Inflammatory macrophage treated with lipopolysaccharide for 4 hours (primary cell): ENCODE results near the gene RPA1.
A peak's percentile ranks its signal among the peaks of the same experiment; 100 is the strongest.
"Not testable (repeated sequence)": the region's sequence is repeated elsewhere in the genome, so short reads cannot be mapped to it uniquely, and the experiment has no call there.

ENCODE experiments used
- DNase-seq: peaks from one replicate; pipeline ENCODE4 v3.0.0-alpha.2; 2020

Gene RPA1

DNA sequence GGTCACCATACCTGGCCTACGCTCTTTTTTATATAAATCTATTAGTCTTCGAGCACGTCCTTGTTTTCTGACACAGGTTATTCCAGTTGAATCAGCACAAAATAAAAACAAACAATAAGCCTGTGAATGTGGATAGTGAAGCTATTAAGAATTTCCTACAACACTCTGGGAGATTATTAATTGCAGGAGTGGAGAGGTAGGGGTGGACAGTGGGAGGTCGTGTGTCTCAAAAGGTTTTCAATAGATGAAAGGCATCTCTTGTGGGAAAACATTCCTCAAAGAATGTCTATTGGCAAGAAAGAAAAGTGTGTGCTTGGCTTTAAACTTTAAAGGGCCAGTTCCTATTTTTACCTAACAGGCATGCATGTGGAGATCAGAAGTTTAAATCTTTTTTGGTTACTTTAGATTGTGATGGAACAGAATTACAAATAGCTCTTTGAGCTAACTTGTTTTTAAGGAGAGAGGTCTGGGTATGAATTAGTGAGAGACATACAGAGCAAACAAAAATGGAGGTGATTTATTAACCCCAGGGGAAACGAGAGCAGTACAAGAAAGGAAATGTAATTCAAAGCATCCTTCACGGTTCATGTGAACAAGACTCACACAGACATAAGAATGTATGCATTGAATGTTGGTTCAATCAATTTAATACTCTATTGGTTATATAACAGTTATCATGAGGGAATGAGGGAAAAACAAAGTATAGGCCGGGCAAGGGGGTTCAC lies 9.1 kb upstream of the RPA1 start:
- DNase-seq = no peak

DNA sequence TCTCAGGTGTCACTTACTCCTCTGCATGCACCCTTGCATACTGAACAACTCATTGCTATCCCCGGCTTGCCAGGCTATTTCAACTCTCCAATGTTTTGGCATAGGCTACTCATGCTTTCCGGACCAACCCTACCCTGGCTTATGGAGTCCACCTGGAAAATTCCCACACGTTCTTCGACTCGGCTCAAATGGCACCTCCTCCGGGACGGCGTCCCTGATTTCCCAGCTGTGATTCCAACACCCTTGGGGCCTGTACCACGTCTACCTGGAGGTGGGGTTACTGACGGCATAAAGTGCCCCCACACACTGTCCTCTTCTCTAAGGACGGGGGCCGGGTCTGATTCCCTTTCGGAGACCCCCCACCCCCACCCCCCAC lies 601 bp upstream of the RPA1 start:
- no peak for DNase-seq

DNA sequence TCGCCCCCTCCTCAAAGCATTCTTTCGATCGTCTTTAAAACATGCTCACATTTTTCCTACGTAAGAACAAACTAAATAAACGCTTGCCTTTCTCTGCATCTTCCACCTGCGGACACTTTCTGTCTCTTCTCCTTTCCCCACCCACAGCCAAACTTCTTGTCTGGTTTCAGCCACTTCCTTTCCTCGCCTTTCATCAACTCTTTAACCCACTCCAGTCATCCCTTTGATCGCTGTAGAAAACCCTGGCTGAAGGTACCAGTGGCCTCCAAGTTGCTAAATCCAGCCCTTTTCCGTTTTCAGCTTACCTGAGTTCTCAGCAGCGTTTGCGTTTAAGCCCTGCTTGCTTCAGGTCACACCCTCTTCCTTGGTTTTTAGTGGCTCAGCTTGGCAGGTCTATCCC lies 483 bp downstream of the RPA1 start:
- no peak for DNase-seq

DNA sequence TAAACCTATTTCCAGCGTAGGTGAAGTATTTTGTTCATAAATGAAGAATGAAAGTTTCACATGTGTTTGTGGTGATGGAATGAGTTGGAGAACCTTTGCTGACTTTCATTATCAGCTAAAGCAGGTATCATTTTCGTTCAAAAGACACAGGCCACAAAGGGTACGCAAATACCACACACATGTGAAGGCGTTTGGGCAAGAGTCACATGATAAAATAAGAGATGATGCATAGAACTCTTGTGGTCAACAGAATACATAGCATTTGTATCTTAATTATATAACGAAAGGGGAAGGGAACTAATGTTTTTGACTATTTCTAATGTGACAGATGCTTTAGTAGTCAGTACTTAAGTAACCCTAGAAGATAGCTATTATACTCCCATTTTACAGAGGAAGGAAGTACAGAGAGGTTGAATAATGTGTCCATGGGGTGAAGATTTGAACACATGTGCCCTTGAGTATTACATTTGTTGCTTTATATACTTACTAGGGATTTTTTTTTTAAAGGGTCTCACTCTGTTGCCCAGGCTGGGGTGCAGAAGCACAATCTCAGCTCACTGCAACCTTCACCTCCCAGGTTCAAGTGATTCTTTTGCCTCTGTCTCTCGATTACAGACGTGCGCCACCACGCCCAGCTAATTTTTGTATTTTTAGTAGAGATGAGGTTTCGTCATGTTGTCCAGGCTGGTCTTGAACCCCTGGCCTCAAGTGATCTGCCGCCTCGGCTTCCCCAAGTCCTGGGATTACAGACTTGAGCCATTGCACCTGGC lies 4.8 kb downstream of the RPA1 start:
- peak; percentile 74 for DNase-seq

DNA sequence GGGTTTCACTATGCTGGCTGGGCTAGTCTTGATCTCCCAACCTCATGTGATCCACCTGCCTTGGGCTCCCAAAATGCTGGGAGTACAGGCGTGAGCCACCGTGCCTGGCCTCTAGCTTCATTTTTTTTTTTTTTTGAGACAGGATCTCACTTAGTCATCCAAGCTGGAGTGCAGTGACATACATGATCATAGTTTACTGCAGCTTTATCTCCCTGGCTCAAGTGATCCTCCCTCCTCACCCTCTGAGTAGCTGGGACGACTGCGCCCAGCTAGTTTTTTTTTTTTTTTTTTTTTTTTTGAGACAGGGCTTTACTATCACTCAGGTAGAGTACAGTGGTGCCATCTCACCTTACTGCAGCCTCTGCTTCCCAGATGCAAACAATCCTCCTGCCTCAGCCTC lies 9.7 kb downstream of the RPA1 start:
- DNase-seq = no peak

DNA sequence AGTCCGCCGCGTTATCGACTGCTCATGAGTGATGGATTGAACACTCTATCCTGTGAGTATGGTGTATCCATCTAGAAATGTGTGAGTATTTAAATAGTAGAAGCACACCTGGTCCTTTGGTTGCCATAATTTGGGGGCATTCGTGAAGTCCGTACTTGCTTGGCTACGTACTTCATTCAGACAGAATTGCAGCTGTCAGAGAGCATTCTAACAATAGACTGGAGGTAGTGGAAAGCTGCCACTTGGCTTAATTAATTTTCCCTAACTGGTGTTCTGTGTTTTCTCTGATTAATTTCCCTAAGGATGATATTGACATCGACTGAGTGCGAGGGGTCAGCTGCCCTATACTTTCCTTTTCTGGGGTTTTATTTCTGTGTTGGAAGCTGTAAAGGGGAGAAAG lies 14.1 kb downstream of the RPA1 start:
- DNase-seq = no peak

DNA sequence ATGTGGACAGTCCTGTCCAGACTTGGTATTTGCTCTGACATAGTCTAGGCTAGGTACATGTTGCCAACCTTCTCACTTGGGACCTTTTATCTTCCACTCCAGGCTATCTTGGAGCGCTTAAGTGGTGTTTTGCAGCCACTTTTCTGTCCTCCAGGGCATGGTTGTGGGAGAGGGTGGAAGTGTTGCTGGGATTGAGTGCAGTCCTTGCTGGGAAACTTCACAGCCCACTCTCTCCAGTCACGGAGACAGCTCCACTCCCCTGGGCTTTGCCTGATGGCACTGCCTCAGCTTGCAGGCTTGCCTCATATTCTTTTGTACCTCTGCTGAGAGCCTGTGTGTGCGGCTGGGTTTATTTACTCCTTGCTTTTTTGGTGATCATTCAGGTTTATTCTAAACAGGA lies 17.4 kb downstream of the RPA1 start:
- no peak for DNase-seq

DNA sequence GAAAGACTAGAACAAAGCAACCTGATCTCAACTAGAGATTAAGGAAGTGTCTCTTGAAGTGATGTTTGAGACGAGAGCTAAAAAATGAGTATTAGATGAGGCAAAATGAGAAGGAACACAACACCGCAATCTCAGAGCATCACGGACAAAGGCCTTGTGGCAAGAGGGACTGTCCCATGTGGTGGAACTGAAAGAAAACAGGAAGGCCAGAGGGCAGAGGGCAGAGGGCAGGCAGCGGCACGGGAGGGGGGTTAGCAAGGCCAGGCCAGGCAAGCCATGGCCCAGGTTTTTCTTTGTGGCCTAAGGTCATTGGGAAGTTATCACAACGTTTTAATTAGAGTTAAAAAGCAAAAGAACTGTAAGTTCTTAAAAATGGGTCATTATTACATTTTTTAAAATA lies 22.5 kb downstream of the RPA1 start:
- peak; percentile 20 for DNase-seq

DNA sequence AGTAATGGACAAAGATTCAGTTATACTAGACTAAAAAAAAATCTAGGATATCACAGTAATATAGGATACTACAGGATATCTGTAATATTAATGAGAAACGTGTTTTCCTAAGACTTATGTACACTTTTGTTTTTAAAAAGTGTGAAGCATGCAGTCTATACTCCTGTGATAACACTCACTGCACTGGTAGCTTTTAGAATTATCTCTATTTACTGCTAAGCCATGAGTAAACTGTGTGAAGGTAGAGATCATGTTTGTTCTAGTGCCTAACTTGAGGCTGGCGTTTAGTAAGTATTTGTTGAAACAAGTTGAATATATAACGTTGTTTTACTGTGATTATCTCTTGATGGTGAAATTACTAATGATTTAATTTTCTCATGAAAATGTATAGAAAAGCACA lies 23.9 kb downstream of the RPA1 start:
- DNase-seq = no peak

DNA sequence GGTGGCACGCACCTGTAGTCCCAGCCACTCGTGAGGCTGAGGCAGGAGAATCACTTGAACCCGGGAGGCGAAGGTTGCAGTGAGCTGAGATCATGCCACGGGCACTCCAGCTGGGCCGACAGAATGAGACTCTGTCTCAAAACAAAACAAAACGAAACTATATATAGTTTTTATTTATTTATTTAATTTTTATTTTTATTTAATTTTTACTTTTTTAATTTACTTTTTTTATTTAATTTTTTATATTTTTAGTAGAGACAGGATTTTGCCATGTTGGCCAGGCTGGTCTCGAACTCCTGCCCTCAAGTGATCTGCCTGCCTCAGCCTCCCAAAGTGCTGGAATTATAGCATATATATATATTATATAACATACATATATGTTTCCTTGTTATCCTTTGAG lies 26.7 kb downstream of the RPA1 start:
- not testable (repeated sequence) for DNase-seq

DNA sequence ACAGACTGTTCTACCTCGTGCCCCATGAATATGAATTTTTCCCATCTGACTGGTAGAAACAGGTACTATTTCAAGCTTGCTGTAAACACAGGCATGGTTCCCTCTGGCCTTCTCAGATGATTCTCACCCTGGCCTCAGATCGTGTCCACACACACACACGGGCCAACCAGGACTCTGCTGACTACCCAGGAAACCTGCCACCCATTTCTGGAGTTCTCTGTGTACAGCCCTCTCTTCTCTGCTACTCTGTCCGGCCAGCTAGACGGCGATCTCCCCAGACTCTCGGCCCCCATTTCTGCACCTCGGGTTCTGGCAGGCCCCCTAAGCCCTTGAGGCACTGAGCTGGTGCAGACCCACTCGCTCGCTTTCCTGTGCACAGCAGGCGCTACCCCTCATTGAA lies 31.2 kb downstream of the RPA1 start:
- no peak for DNase-seq

DNA sequence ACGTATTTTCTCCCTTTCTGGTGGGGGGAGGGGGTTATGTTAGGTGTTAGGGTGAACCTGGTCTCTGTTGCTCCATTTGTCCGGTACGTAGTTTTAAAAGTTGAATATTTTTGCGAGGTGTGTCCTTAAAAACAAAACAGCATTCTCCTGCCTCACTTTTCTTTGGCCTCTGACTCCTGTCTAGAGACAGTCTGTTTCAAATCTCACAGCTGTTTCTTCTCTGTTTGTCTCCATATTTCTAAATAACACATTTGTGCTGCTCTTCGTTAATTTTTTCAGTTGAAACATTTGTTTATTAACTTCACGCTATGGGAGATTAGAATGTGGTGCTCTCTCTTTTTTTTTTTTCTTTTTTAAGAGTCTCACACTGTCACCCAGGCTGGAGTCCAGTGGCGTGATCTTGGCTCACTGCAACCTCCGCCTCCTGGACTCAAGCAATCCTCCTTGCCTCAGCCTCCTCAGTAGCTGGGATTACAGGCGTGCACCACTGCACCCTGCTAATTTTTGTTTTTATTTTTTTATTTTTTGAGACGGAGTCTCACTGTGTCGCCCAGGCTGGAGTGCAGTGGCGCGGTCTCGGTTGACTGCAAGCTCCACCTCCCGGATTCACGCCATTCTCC lies 31.7 kb downstream of the RPA1 start:
- no peak for DNase-seq

DNA sequence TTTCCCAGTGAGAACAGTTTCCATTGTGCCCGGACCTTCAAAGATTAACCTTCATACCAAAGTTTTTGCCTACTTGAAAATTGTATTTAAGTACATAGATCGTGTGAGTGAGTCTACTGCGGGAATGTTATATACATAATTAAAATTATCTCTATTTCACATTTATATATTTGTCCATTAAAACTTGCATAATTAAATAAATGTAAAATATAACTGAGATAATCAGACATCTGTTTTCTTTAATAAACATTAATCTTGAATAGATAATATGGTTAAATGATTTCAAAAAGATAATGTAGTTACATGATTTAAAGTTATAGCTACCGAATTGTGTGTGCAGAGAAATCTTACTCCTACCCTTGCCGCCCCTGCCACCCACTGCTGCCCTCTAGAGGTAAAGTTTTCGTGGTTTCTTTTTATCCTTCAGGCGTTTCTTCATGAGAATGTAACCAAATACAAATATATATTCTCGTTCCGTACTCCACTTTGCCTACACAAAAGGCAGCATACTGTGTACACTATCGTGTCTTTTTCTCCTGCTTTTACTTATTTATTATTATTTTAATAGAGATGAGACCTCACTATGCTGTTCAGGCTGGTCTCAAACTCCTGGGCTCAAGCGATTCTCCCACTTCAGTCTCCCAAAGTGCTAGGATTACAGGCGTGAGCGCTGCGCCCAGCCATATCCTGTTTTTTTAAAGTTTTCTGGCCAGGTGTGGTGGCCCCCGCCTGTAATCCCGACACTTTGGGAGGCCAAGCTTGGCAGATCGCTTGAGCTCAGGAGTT lies 35.6 kb downstream of the RPA1 start:
- DNase-seq = peak; percentile 58

DNA sequence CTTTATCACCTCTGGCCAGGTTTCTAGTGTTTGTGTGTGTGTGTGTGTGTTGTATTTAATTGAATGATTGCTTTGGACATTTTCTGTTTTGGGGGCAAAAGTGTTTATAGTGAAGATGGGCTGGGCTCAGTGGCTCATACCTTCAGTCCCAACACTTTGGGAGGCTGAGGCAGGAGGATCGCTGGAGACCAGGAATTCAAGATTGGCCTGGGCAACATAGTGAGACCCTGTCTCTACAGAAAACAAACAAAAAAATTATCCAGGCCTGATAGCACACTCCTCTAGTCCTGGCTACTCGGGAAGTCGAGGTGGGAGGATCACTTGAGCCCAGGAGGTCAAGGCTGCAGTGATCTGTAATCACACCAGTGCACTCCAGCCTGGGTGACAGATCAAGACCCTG lies 37.5 kb downstream of the RPA1 start:
- DNase-seq = no peak

DNA sequence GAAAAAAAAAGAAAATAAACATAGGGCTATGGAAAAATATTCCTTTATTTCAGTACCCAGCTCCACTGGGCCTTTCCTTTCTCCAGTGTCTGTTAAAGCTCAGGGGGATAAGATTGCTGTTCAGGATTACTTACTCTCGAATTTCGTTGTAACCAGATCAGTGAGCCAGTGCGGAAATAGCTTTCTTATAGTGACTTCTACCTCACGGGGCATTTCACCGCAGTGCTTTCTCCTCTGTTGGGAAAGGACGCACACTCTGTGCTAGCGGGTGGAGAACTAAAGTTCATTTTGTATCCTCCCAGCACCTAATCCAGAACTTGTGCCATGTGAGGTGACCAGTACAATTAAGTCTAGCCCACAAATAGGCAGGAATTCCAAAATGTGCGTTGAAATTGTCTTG lies 38.3 kb downstream of the RPA1 start:
- DNase-seq = no peak

DNA sequence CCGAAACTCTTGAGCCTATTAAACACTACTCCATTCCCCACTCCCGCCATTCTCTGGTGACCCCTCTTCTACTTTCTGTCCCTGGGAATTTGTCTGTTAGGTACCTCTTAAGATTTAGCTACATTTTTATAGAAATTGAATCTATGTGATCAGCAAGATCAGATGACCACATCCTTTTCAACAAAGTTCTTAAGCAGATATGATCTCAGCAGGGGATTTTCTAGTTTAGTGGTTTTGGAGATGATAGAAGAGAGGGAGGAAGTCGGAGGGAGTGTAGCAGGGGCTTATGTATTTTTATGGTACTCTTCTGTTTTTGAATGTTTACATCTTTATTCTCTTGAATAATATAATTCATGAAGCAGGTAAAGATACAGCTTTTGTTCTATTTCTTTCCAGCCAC lies 40.8 kb downstream of the RPA1 start:
- no peak for DNase-seq

DNA sequence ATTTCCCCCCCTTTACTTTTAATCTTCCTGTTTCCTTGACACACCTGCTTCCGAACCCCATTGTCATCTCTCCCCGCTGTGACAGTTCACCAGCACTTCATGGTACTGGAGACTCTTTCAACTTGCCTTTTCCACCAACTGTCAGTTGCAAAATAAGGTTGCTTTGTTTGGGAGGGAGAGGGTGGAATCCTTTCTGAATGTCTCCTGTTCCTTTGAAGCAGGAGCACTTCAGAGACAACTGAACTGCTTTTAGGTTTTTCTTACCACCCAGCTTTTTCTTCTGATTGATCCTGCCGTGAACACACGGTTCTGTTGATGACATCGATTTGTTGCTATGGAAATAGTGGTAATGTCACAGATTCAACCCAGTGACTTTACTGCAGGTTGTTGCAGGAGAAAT lies 42.0 kb downstream of the RPA1 start:
- DNase-seq = no peak

DNA sequence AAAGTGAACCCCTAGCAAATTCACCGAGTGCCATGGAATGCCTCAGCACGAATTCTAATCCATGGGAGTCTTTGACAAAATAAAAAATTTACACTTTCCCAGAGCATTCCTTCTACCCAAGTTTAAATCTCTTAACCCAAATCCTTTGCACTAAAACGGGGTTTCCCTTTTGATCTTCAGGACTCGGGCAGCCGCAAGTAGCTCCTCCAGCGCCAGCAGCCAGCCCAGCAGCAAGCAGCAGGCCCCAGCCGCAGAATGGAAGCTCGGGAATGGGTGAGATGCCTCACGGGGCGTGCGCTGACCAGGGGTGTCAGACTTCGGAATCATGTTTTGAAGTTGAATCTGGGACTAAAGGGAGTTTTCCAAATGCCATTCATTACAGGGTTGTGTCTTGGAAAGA lies 42.4 kb downstream of the RPA1 start:
- DNase-seq = no peak

DNA sequence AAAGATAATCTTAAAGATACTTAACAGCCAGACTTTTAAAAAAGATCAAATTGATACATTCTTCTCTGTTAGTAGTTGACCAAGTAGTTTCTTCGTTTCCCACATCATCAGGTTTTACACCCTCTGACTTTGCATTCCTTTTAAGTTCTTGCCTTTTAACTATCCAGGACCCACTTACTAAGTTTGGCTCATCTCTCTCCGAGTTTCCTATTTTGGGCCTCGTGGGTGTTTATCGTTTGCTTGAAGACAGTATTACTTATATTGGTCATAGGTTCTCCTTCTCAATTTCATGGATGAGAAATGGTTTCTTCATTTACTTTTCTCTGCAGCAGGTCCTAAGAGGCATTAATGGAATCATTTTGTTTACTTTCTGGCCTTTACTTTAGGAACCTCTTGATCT lies 43.2 kb downstream of the RPA1 start:
- no peak for DNase-seq

DNA sequence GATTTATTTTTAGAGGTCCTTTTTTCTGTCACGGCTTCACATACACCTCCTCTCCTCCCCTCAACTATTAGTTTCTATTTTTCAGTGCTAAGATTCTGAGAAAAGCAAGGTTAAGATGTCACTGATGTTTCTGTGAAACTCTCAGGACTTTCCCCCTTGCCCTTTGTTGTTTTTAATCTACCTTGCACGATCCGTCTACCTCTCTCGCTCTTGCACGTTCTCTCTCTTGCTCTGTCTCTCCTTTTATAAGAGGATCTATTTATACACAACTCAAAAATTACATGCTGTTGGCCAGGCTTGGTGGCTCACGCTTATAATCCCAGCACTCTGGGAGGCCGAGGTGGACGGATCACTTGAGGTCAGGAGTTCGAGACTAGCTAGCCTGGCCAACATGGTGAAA lies 43.6 kb downstream of the RPA1 start:
- DNase-seq = no peak

DNA sequence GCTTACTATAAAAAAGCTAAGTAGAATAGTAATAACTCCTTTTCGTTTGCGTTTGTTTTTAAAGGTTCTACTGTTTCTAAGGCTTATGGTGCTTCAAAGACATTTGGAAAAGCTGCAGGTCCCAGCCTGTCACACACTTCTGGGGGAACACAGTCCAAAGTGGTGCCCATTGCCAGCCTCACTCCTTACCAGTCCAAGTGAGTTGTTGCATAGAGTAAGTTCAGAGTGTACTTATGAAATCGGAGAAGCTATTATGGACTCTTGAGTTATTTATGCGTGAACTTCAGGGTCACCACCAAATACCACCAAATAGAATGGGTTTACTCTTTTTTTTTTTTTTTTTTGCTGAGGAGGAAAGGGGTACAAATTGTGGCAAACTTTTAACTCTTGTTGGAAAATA lies 45.8 kb downstream of the RPA1 start:
- no peak for DNase-seq

DNA sequence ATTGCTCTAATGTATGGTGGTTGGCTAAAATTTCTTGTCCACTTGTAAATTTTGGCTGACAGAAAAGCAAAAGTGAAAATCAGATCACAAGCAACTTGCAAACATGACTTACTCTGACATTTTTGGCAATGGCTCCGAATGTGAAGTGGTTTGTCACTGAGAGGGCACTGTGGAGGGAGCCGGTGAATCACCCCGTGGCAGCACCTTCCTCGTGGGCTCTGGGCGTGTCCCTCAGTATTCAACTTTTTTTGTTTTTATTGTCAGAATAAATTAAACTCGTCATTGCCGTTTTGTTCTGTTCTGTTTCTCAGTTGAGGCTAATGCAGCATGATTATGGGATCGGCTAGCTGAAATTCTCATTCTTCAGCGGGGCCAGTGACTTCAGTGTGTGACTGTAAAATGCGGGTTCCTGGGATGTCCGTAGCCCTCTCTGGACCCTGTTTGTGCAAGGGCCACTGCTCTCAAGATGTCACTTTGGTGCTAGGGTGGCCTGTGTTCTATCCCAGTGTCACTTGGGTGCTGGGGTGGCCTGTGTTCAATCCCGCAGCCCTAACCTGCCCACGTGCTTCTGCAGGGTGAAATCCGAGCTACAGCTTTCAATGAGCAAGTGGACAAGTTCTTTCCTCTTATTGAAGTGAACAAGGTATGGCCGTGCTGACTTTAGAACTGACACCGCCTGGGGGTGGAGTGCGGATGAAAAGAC lies 48.8 kb downstream of the RPA1 start:
- DNase-seq = no peak
